AG10803 (cell line): ENCODE measurements around the gene PIGX.

Experiments
- DNase-seq: peaks from one replicate; pipeline ENCODE4 v3.0.0; 2010; ENCODE audit warnings: low read depth
- H3K4me3 ChIP-seq: 2 replicates; pipeline ENCODE4 v1.5.1; 2011; ENCODE audit warnings: mild to moderate bottlenecking, low read length, control low read depth
- CTCF ChIP-seq: conservative IDR thresholded peaks from 2 replicates; pipeline ENCODE4 v1.5.1; 2011; ENCODE audit warnings: mild to moderate bottlenecking, low read length, control low read depth, inconsistent platforms

The PIGX gene

DNA sequence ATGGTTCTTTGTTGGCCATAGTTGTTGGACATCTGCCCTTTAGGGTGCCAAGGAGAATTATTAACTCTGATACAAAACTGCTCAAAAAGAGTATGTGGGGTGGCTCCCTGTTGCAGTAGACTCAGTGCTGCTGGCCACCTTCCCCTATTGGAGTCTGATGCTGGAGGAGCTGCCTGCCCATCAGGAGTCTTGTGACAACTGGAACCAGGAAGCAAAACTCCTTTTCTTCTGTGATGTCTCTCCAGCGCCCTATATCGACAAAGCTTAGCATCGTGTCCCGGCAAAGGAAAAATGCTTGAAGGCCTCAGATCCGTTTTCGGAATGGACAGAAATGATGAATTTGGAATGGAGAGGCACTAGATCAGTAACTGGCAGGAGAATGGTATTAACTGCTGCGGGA is 51.0 kb downstream of the PIGX start:
- H3K4me3 ChIP-seq = no peak overlapping the region
- no peak for TF ChIP-seq CTCF
- no peak for DNase-seq

- TF ChIP-seq CTCF = no peak
- no peak overlapping the region for H3K4me3 ChIP-seq
- DNase-seq = no peak
Observed at GRCh38 chr3:196765454-196765853, 53.3 kb downstream of the PIGX start.

DNA sequence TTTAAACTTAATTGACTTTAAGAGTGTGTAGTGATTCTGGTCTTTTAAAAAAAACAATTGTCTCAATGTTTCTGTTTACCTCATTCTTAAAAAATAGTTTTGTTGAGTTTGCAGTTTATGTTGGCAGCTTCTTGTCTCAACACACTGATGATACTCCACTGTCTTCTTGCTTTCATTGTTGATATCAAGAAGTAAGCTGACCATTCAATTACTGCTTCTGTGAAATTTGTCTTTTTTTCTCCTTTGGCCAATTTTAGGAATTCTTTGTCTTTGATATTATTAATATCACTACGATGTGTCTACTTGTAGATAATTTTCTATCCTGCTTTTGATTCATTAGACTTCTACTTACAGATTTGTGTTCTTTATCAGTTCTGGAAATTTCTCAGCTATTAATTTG is 58.9 kb downstream of the PIGX start:
- H3K4me3 ChIP-seq = no peak overlapping the region
- no peak for DNase-seq
- no peak for TF ChIP-seq CTCF

DNA sequence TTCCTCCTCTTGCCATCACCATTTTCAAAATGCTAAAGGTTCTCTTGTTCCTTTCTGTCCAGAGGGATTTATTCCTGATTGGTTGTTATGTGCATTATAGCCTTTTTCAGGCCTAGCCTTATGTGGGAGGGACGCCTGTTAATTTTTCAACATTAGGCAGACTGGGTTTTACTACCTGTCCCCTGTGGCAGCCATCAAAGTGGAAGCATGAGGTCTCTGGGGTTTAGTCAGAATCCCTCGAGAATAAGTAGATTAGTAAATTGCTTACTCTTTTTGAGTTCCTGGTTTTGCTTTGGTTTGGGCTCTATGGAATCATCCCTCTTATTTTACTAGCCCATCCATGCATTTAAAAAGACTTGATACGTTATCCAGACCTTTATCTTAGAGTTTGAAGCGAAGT is 59.9 kb downstream of the PIGX start:
- DNase-seq = no peak
- no peak for TF ChIP-seq CTCF
- no peak overlapping the region for H3K4me3 ChIP-seq

DNA sequence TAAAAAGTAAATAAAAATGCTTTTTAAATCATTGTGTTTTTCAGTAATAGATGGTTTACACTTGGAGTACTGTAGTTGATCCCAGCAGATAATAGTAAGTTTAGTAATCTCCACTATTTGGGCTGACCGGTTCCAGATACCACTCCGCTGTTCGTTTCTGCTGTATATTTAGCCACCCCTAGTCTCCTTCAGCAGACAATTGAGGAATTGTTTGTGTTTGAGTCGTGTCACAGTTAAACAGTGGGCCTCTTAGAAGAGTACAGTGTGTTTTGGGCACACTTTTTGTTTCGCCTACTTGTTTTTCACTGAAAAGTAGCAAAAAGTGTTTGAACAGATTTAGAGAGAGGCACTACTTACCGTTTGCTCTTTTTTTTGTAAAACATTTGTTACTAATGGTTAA is 60.7 kb downstream of the PIGX start:
- TF ChIP-seq CTCF = no peak
- no peak overlapping the region for H3K4me3 ChIP-seq
- no peak for DNase-seq

DNA sequence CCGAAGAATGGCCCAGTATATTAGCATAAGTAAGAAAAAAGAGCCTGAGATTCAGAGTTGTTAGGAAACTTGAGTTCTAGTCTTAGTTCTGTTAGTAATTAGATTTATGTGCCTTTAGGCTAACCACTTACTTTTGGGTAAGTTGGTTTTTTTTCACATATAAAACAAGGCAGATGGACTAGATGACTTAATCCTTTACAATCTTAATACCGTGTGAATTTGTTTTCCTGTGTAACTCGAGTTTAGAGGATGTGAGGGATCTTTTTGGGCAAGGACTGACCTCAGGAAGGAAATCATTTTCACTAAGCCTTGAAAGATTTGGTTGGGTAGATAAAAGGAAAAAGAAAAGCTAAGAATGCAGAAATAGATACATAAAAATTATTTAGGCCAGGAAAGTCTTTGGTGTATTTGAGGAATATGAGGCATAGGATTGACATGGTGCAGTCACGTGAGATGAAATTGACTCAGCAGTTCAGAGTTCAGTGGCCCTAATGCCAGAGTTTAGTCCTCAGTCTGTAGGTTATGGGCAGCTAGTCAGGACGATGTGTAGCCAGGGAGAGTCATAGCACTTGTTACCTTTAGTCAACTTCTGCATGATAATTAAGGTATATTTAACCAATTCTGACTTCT is 62.1 kb downstream of the PIGX start:
- no peak for TF ChIP-seq CTCF
- DNase-seq = peak; percentile 58
- H3K4me3 ChIP-seq = no peak overlapping the region

- no peak for TF ChIP-seq CTCF
- no peak overlapping the region for H3K4me3 ChIP-seq
- peak; percentile 41 for DNase-seq
Observed at GRCh38 chr3:196774848-196775422, 62.8 kb downstream of the PIGX start.
